ENCODE data around the gene RPL22.
A peak's percentile ranks its signal among the peaks of the same experiment; 100 is the strongest.

GRCh38 chr1:6205849-6206519 lies 6.6 kb upstream of the RPL22 start, which contains the start of gene RNF207:
- no peak for TF ChIP-seq CTCF (IDR thresholded peaks at IDR 0.05; ENCODE audit: control extremely low read depth in 1 of 3, insufficient read depth in 1 of 3, low read depth in 1 of 3, low read length in 3 of 3)
- no peak for TF ChIP-seq KDM1A (IDR thresholded peaks at IDR 0.05; ENCODE audit: borderline replicate concordance, low read length)
- TF ChIP-seq GABPA (IDR thresholded peaks at IDR 0.05; ENCODE audit: borderline replicate concordance, insufficient read depth, low read length) = no peak
- peak; percentile 54; the same call in 1 of the 2 replicates for TF ChIP-seq RBBP5 (IDR thresholded peaks at IDR 0.05; ENCODE audit: borderline replicate concordance, low read depth, low read length)
- TF ChIP-seq SP4 (IDR thresholded peaks at IDR 0.05; ENCODE audit: low read length) = no peak
- TF ChIP-seq RXRA (IDR thresholded peaks at IDR 0.05; ENCODE audit: insufficient read depth, low read depth, low read length) = no peak
- TF ChIP-seq RAD21 (IDR thresholded peaks at IDR 0.05 in 1 of 2, conservative IDR thresholded peaks at IDR 0.05 in 1 of 2; ENCODE audit: low read depth in 2 of 2, low read length in 2 of 2) = no peak
- TF ChIP-seq ATF2 (IDR thresholded peaks at IDR 0.05; ENCODE audit: low read length) = no peak
